Panc1 (cell line): ENCODE results near the gene FLT3. TPM values are rescaled to one million over a fixed set of nuclear protein-coding genes. Genes with fewer than 3 reads are reported as not detected.

Experiments
- ATAC-seq: fragments of 200-7000 bp; cut with Tn5 transposase; 2 replicates; pipeline ENCODE4 v1.9.1; 2020; ENCODE audit warnings: mild to moderate bottlenecking, moderate library complexity
- BruUV-seq: library from RNA; stranded (reverse); fragments of 400-500 nt; replicated peaks from 2 replicates; lab custom pipeline; 2021; lab: Mats Ljungman, UMichigan
- CTCF ChIA-PET: fragments of 300-600 bp; sonication (Branson Sonifier 250); formaldehyde crosslinking; loops from one replicate; lab custom pipeline; 2022; ENCODE audit warnings: antibody characterized with exemption; lab: Charles Lee
- POLR2A ChIA-PET: fragments of 300-600 bp; sonication (Branson Sonifier 250); formaldehyde crosslinking; loops from one replicate; lab custom pipeline; 2022; ENCODE audit warnings: antibody characterized with exemption; lab: Charles Lee
- DNase-seq: peaks from one replicate; pipeline ENCODE4 v3.0.0-alpha.2; 2010; ENCODE audit warnings: low read depth, low spot score
- H3K27ac ChIP-seq: 2 replicates; pipeline ENCODE4 v1.5.1; 2011; ENCODE audit warnings: mild to moderate bottlenecking, low read length, inconsistent platforms
- H3K27me3 ChIP-seq: fragments of 200-500 bp; sonication (Bioruptor generic); 2 replicates; pipeline ENCODE4 v1.6.0; 2014; ENCODE audit warnings: low read length, inconsistent platforms; ENCODE audit not compliant: control insufficient read depth, insufficient read depth
- H3K36me3 ChIP-seq: fragments of 200-500 bp; sonication (Bioruptor generic); 2 replicates; pipeline ENCODE4 v1.5.1; 2014; ENCODE audit warnings: inconsistent platforms, mild to moderate bottlenecking, low read length, moderate library complexity; ENCODE audit not compliant: control insufficient read depth, insufficient read depth
- H3K4me1 ChIP-seq: 2 replicates; pipeline ENCODE4 v1.5.1; 2011; ENCODE audit warnings: inconsistent platforms, mild to moderate bottlenecking, low read length, moderate library complexity; ENCODE audit not compliant: control insufficient read depth, insufficient read depth
- H3K4me3 ChIP-seq, 2 experiments: 2 replicates each; pipeline ENCODE4 v1.5.1; 2011 to 2012; ENCODE audit warnings: low read depth in 2 of 2, low read length in 2 of 2, mild to moderate bottlenecking in 2 of 2, inconsistent platforms in 1 of 2, moderate library complexity in 1 of 2
- H3K9me3 ChIP-seq: fragments of 200-500 bp; sonication (Bioruptor generic); 2 replicates; pipeline ENCODE4 v1.5.1; 2014; ENCODE audit warnings: low read depth, mild to moderate bottlenecking, inconsistent platforms, low read length, moderate library complexity; ENCODE audit not compliant: control insufficient read depth, insufficient read depth
- CTCF ChIP-seq: fragments of 450-650 bp; IDR thresholded peaks from 2 replicates; pipeline ENCODE4 v1.5.1; 2017; ENCODE audit warnings: mild to moderate bottlenecking
- POLR2AphosphoS5 ChIP-seq: IDR thresholded peaks from 2 replicates; pipeline ENCODE4 v1.6.1; 2012; ENCODE audit warnings: mild to moderate bottlenecking, low read depth, low read length, moderate library complexity
- REST ChIP-seq, 2 experiments: IDR thresholded peaks; 2 replicates each; pipeline ENCODE4 v1.6.1; 2011 to 2012; ENCODE audit warnings: low read depth in 2 of 2, control low read depth in 1 of 2, low read length in 1 of 2, mild to moderate bottlenecking in 1 of 2, moderate library complexity in 1 of 2; ENCODE audit not compliant: insufficient read depth in 1 of 2
- TCF7L2 ChIP-seq: IDR thresholded peaks from 2 replicates; pipeline ENCODE4 v1.6.1; 2011; ENCODE audit warnings: mild to moderate bottlenecking, low read depth, low read length, inconsistent platforms
- in situ Hi-C: cut with HindIII; loops from 2 replicates; pipeline ENCODE4 v1.10.0; 2016; ENCODE audit warnings: low sequenced_read_pairs, low pct_unique_long_range_greater_than_20kb
- intact Hi-C: fragments of 100-400 bp; cut with micrococcal nuclease; formaldehyde crosslinking; loops from one replicate; pipeline ENCODE4 v1.10.0; 2022; ENCODE audit not compliant: unreplicated experiment
- total RNA-seq: library from RNA; stranded (reverse); gene quantifications from one replicate; pipeline ENCODE4 v1.2.1, GENCODE V29; 2021; ENCODE audit not compliant: unreplicated experiment

The FLT3 gene
- total RNA-seq, 1 experiment from 2014 or later = 0.08 TPM

- DNase-seq = no peak
- no peak for TF ChIP-seq CTCF
- TF ChIP-seq TCF7L2 = no peak
- TF ChIP-seq REST (IDR thresholded peaks at IDR 0.05; ENCODE audit: insufficient read depth in 1 of 2, low read depth in 2 of 2, low read length in 1 of 2) = no peak
- TF ChIP-seq POLR2AphosphoS5 = no peak
- H3K4me3 ChIP-seq = no peak overlapping the region
- POLR2A ChIA-PET = no interaction called here
- in situ Hi-C loops (no loop called here), intact Hi-C loops (no loop called here)
- ATAC-seq = no peak
- no peaks in the 10 kb centered on the region for H3K9me3 ChIP-seq
- peaks cover 14% of the 10 kb centered on the region for H3K27me3 ChIP-seq
- no TSS peak for BruUV-seq
- H3K27ac ChIP-seq = no peak overlapping the region
- H3K36me3 ChIP-seq = no peaks in the 10 kb centered on the region
- CTCF ChIA-PET = no interaction called here
- H3K4me1 ChIP-seq = no peaks in the 10 kb centered on the region
Observed at GRCh38 chr13:28093881-28094280, 6.5 kb downstream of the FLT3 start.

GRCh38 chr13:28092431-28092830 lies 7.9 kb downstream of the FLT3 start:
- ATAC-seq = no peak
- Histone ChIP-seq H3K27me3 (peaks cover 11% of the 10 kb centered on the region), H3K9me3 (no peaks in the 10 kb centered on the region), H3K4me1 (no peaks in the 10 kb centered on the region), H3K36me3 (no peaks in the 10 kb centered on the region), H3K4me3 (no peak overlapping the region), H3K27ac (no peak overlapping the region)
- no TSS peak for BruUV-seq
- ChIA-PET POLR2A (no interaction called here), CTCF (no interaction called here)
- in situ Hi-C loops = no loop called here
- TF ChIP-seq POLR2AphosphoS5 (no peak), REST (IDR thresholded peaks at IDR 0.05; ENCODE audit: insufficient read depth in 1 of 2, low read depth in 2 of 2, low read length in 1 of 2) (no peak)
- intact Hi-C loops = no loop called here
- DNase-seq = no peak
